ENCODE results near the gene OLA1.

DNA sequence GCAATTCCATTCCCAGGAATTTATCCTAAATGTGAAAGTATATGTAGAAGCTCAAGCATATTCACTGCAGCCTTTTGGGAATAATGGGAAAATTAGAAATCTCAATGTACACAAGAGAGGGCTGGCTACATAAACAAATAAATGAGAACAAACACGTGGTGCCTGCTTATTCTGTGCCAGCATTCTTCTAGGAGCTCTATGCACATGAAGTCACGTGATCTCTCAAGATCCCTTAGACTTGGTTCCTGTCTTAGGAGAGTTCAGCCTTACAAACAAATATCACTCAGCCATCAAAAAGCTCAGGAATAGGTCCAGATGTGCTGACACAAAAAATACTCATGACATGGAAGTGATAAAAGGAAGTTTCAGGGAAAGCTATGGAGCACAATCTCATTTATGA lies 190.3 kb downstream of the OLA1 start:
- TF ChIP-seq, protein P1, sequence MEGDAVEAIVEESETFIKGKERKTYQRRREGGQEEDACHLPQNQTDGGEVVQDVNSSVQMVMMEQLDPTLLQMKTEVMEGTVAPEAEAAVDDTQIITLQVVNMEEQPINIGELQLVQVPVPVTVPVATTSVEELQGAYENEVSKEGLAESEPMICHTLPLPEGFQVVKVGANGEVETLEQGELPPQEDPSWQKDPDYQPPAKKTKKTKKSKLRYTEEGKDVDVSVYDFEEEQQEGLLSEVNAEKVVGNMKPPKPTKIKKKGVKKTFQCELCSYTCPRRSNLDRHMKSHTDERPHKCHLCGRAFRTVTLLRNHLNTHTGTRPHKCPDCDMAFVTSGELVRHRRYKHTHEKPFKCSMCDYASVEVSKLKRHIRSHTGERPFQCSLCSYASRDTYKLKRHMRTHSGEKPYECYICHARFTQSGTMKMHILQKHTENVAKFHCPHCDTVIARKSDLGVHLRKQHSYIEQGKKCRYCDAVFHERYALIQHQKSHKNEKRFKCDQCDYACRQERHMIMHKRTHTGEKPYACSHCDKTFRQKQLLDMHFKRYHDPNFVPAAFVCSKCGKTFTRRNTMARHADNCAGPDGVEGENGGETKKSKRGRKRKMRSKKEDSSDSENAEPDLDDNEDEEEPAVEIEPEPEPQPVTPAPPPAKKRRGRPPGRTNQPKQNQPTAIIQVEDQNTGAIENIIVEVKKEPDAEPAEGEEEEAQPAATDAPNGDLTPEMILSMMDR (IDR thresholded peaks at IDR 0.05; ENCODE audit: low read depth, low read length, poor library complexity, severe bottlenecking) = no peak
- TF ChIP-seq EZH2phosphoT487 (IDR thresholded peaks at IDR 0.05; ENCODE audit: borderline replicate concordance, low read length) = no peak
